ENCODE data around the gene PNMT.

- TF ChIP-seq EZH2 (IDR thresholded peaks at IDR 0.05; ENCODE audit: low read length, missing control alignments), result no peak
- TF ChIP-seq CTCF (conservative IDR thresholded peaks at IDR 0.05 in 1 of 2, IDR thresholded peaks at IDR 0.05 in 1 of 2; ENCODE audit: low read depth in 1 of 2, low read length in 2 of 2), result no peak
Measured at GRCh38 chr17:39714234-39714633, 46.0 kb downstream of the PNMT start.
